Measurements from ENCODE around the gene OR2M3. TPM values are rescaled to one million over a fixed set of nuclear protein-coding genes. Genes with fewer than 3 reads are reported as not detected.

Gene OR2M3
- total and polyA plus RNA-seq, 9 of the 15 experiments (the other 6 are each of a cell fraction or from before 2014, with no cell fraction given) = not detected

DNA sequence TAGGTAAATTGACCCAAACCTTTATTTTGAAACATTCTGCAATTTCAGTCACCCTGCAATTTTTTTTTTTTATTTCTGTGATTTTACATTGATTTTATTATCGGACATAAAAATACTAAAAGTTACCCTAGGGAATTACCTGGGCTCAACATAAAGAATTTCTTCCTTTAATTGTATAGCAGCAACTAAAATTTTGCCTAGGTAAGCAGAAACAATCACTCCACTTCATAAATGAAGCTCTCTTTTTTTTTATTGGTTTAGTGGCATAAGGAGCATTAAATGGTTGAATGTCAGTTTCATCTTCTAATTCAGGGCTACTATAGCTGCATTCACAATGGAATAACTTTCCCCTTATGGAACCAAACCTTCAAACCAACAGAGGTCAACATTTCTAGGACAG is 18.8 kb downstream of the OR2M3 start:
- Histone ChIP-seq H3K9me1 (ENCODE audit: control insufficient read depth, insufficient read depth, low read length) (no peaks in the 10 kb centered on the region), H3K27ac (ENCODE audit: extremely low read depth, low read depth, low read length) (no peak overlapping the region), H3K4me3 (no peak overlapping the region), H4K20me1 (replicated peaks; ENCODE audit: control insufficient read depth, insufficient read depth, low read length) (no peaks in the 10 kb centered on the region), H3K36me3 (ENCODE audit: control insufficient read depth, insufficient read depth, low read length) (no peaks in the 10 kb centered on the region), H3K9ac (ENCODE audit: insufficient read depth in 1 of 2, low read depth in 2 of 2, low read length in 2 of 2) (no peak overlapping the region), H3K79me2 (ENCODE audit: control insufficient read depth, insufficient read depth, low read length) (no peaks in the 10 kb centered on the region), H3K27me3 (ENCODE audit: control insufficient read depth in 2 of 2, insufficient read depth in 2 of 2, low read length in 2 of 2) (no peaks in the 10 kb centered on the region), H2AFZ (ENCODE audit: low read depth, low read length) (no peak overlapping the region), H3K4me2 (ENCODE audit: insufficient read depth, low read length) (no peak overlapping the region), H3K9me3 (replicated peaks; ENCODE audit: control insufficient read depth, insufficient read depth, low read depth, low read length) (no peaks in the 10 kb centered on the region), H3K4me1 (replicated peaks in 1 of 2; ENCODE audit: control insufficient read depth in 2 of 2, insufficient read depth in 2 of 2, low read length in 2 of 2) (no peaks in the 10 kb centered on the region)
- WGBS (ENCODE audit: insufficient coverage, low coverage, missing lambda C conversion rate) = 8% methylated on average over 1 of the region's 1 CpG
- no TSS peak for BruUV-seq (replicated peaks)
- in situ Hi-C loops (cut with MboI) (no loop called here), intact Hi-C loops (cut with micrococcal nuclease) (no loop called here)
- ChIA-PET POLR2A (no interaction called here), CTCF (ENCODE audit: low intra/inter-chr PET ratio) (no interaction called here)
- DNase-seq (ENCODE audit: extremely low read depth in 1 of 4, low spot score in 3 of 4) (no peak), ATAC-seq (no peak), FAIRE-seq (no peak)
- TF ChIP-seq ARID2 (IDR thresholded peaks at IDR 0.05) (no peak), HNRNPLL (IDR thresholded peaks at IDR 0.05; ENCODE audit: low read depth, low read length, poor library complexity, severe bottlenecking) (no peak), RAD21 (CRISPR knock-in tag; conservative IDR thresholded peaks at IDR 0.05 in 1 of 2, IDR thresholded peaks at IDR 0.05 in 1 of 2) (no peak), ZFPM2 (CRISPR knock-in tag; IDR thresholded peaks at IDR 0.05) (no peak), ZNF316 (IDR thresholded peaks at IDR 0.05) (peak; percentile 44; the same call in 1 of the 2 replicates), MAFG (tag; conservative IDR thresholded peaks at IDR 0.05) (peak; percentile 45), SREBF2 (CRISPR knock-in tag; IDR thresholded peaks at IDR 0.05) (no peak), MCM7 (IDR thresholded peaks at IDR 0.05) (no peak), CXXC5 (CRISPR knock-in tag; IDR thresholded peaks at IDR 0.05) (no peak), SNIP1 (IDR thresholded peaks at IDR 0.05; ENCODE audit: low read depth) (no peak), TAF7 (tag; IDR thresholded peaks at IDR 0.05) (no peak), MAFK (IDR thresholded peaks at IDR 0.05; ENCODE audit: low read length) (peak; percentile 77), MAFF (IDR thresholded peaks at IDR 0.05; ENCODE audit: low read length) (peak; percentile 65), TCF3 (CRISPR knock-in tag; IDR thresholded peaks at IDR 0.05) (no peak), DPF2 (IDR thresholded peaks at IDR 0.05) (no peak), RUNX1 (IDR thresholded peaks at IDR 0.05; ENCODE audit: low read depth) (no peak), GATAD2B (IDR thresholded peaks at IDR 0.05; ENCODE audit: borderline replicate concordance) (no peak), C11orf30 (IDR thresholded peaks at IDR 0.05; ENCODE audit: low read depth) (peak; percentile 42; the same call in 1 of the 2 replicates)
- TF ChIP-seq, protein P1, sequence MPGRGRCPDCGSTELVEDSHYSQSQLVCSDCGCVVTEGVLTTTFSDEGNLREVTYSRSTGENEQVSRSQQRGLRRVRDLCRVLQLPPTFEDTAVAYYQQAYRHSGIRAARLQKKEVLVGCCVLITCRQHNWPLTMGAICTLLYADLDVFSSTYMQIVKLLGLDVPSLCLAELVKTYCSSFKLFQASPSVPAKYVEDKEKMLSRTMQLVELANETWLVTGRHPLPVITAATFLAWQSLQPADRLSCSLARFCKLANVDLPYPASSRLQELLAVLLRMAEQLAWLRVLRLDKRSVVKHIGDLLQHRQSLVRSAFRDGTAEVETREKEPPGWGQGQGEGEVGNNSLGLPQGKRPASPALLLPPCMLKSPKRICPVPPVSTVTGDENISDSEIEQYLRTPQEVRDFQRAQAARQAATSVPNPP (IDR thresholded peaks at IDR 0.05; ENCODE audit: borderline replicate concordance, insufficient read depth, insufficient read length) = no peak
- TF ChIP-seq, protein P2, sequence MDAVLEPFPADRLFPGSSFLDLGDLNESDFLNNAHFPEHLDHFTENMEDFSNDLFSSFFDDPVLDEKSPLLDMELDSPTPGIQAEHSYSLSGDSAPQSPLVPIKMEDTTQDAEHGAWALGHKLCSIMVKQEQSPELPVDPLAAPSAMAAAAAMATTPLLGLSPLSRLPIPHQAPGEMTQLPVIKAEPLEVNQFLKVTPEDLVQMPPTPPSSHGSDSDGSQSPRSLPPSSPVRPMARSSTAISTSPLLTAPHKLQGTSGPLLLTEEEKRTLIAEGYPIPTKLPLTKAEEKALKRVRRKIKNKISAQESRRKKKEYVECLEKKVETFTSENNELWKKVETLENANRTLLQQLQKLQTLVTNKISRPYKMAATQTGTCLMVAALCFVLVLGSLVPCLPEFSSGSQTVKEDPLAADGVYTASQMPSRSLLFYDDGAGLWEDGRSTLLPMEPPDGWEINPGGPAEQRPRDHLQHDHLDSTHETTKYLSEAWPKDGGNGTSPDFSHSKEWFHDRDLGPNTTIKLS (IDR thresholded peaks at IDR 0.05; ENCODE audit: borderline replicate concordance, low read depth) = no peak
- TF ChIP-seq, protein P3, sequence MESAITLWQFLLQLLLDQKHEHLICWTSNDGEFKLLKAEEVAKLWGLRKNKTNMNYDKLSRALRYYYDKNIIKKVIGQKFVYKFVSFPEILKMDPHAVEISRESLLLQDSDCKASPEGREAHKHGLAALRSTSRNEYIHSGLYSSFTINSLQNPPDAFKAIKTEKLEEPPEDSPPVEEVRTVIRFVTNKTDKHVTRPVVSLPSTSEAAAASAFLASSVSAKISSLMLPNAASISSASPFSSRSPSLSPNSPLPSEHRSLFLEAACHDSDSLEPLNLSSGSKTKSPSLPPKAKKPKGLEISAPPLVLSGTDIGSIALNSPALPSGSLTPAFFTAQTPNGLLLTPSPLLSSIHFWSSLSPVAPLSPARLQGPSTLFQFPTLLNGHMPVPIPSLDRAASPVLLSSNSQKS (CRISPR knock-in tag; IDR thresholded peaks at IDR 0.05) = no peak
- TF ChIP-seq, protein P4, sequence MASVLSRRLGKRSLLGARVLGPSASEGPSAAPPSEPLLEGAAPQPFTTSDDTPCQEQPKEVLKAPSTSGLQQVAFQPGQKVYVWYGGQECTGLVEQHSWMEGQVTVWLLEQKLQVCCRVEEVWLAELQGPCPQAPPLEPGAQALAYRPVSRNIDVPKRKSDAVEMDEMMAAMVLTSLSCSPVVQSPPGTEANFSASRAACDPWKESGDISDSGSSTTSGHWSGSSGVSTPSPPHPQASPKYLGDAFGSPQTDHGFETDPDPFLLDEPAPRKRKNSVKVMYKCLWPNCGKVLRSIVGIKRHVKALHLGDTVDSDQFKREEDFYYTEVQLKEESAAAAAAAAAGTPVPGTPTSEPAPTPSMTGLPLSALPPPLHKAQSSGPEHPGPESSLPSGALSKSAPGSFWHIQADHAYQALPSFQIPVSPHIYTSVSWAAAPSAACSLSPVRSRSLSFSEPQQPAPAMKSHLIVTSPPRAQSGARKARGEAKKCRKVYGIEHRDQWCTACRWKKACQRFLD (CRISPR knock-in tag; IDR thresholded peaks at IDR 0.05) = no peak
